Tibial nerve (tissue), 4 donors: ENCODE results near the gene SMARCAL1. TPM values are rescaled to one million over a fixed set of nuclear protein-coding genes. Genes with fewer than 3 reads are reported as not detected.

Source experiments
- DNase-seq, 2 donors: peaks; one replicate each; pipeline ENCODE4 v3.0.0-alpha.2; 2019; ENCODE audit warnings: low spot score in 2 of 2
- H3K27ac ChIP-seq, 4 donors: fragments of 200-600 bp; sonication (generic) in 3 of 4; one replicate each; pipeline ENCODE4 v1.5.1; 2017 to 2019; ENCODE audit warnings: mild to moderate bottlenecking in 1 of 4
- H3K27me3 ChIP-seq, 2 donors: fragments of 200-600 bp; sonication (generic) in 1 of 2; one replicate each; pipeline versions ENCODE4 v1.5.1 to v1.6.0; 2017 to 2019
- H3K36me3 ChIP-seq, 3 donors: fragments of 200-600 bp; sonication (generic); one replicate each; pipeline ENCODE4 v1.5.1; 2018 to 2019
- H3K4me1 ChIP-seq, 4 donors: fragments of 200-600 bp; sonication (generic) in 3 of 4; one replicate each; pipeline ENCODE4 v1.5.1; 2017 to 2019
- H3K4me3 ChIP-seq, 4 donors: fragments of 200-600 bp; sonication (generic) in 3 of 4; one replicate each; pipeline ENCODE4 v1.5.1; 2017 to 2019; ENCODE audit warnings: mild to moderate bottlenecking in 1 of 4, moderate library complexity in 1 of 4
- H3K9me3 ChIP-seq, 4 donors: fragments of 200-600 bp; sonication (generic) in 3 of 4; one replicate each; pipeline ENCODE4 v1.5.1; 2017 to 2019
- EP300 ChIP-seq, 2 donors: sonication (generic); formaldehyde crosslinking; IDR thresholded peaks; one replicate each; pipeline ENCODE4 v1.6.1; 2017; ENCODE audit warnings: antibody characterized with exemption in 2 of 2, mild to moderate bottlenecking in 1 of 2
- POLR2A ChIP-seq, 2 donors: fragments of 450-650 bp; IDR thresholded peaks; one replicate each; pipeline ENCODE4 v1.6.1; 2017; ENCODE audit warnings: antibody characterized with exemption in 2 of 2, mild to moderate bottlenecking in 2 of 2, moderate library complexity in 2 of 2
- WGBS, 2 donors: methylation state at CpG; one replicate each; pipeline ENCODE4 v1.1.5; 2018; 5-methylcytosine and 5-hydroxymethylcytosine counted together
- total RNA-seq, 4 donors: library from RNA; depleted of rRNA; stranded (reverse); fragments of >200 nt; gene quantifications; one replicate each; pipeline ENCODE4 v1.1.0, GENCODE V29; 2016
- TF ChIP-seq, protein P1 (sequence below), 5 experiments: fragments of 200-600 bp in 3 of 5; fragments of 450-650 bp in 2 of 5; sonication (generic) in 3 of 5; IDR thresholded peaks; one replicate each; pipeline ENCODE4 v1.5.1; 2016 to 2019; ENCODE audit warnings: antibody characterized with exemption in 5 of 5, mild to moderate bottlenecking in 3 of 5, moderate library complexity in 2 of 5

The SMARCAL1 gene
- total RNA-seq, 4 donors from 2014 or later = 11.7 to 35.5 (median 27.5) TPM

DNA sequence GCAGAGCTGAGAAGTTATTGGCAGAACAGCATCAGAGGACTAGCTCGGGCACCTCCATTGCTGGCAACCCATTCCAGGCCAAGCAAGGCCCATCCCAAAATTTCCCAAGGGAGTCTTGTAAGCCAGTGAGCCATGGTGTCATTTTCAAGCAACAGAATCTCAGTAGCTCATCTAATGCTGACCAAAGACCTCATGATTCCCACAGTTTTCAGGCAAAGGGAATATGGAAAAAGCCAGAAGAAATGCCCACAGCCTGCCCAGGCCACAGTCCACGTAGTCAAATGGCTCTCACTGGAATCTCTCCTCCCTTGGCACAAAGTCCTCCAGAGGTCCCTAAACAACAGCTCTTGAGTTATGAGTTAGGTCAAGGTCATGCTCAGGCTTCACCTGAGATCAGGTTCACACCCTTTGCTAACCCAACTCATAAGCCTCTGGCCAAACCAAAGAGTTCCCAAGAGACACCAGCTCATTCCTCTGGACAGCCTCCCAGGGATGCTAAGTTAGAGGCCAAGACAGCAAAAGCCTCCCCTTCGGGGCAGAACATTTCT, 2.6 kb downstream of the SMARCAL1 start:
- H3K27me3 ChIP-seq = no peaks in the 10 kb centered on the region
- 81 to 84% methylated on average over 3 of the region's 3 CpGs for WGBS, 2 donors
- no peak for DNase-seq
- H3K9me3 ChIP-seq = no peaks in the 10 kb centered on the region
- peaks cover 0 to 42% (median 0%) of the 10 kb centered on the region in 3 donors for H3K36me3 ChIP-seq
- no peak overlapping the region for H3K4me3 ChIP-seq
- TF ChIP-seq EP300 (IDR thresholded peaks at IDR 0.05) (no peak), POLR2A (IDR thresholded peaks at IDR 0.05) (no peak)
- TF ChIP-seq, protein P1, sequence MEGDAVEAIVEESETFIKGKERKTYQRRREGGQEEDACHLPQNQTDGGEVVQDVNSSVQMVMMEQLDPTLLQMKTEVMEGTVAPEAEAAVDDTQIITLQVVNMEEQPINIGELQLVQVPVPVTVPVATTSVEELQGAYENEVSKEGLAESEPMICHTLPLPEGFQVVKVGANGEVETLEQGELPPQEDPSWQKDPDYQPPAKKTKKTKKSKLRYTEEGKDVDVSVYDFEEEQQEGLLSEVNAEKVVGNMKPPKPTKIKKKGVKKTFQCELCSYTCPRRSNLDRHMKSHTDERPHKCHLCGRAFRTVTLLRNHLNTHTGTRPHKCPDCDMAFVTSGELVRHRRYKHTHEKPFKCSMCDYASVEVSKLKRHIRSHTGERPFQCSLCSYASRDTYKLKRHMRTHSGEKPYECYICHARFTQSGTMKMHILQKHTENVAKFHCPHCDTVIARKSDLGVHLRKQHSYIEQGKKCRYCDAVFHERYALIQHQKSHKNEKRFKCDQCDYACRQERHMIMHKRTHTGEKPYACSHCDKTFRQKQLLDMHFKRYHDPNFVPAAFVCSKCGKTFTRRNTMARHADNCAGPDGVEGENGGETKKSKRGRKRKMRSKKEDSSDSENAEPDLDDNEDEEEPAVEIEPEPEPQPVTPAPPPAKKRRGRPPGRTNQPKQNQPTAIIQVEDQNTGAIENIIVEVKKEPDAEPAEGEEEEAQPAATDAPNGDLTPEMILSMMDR (IDR thresholded peaks at IDR 0.05) = no peak
- no peak overlapping the region for H3K27ac ChIP-seq
- H3K4me1 ChIP-seq = peaks cover 0 to 9% (median 3%) of the 10 kb centered on the region in 4 donors

DNA sequence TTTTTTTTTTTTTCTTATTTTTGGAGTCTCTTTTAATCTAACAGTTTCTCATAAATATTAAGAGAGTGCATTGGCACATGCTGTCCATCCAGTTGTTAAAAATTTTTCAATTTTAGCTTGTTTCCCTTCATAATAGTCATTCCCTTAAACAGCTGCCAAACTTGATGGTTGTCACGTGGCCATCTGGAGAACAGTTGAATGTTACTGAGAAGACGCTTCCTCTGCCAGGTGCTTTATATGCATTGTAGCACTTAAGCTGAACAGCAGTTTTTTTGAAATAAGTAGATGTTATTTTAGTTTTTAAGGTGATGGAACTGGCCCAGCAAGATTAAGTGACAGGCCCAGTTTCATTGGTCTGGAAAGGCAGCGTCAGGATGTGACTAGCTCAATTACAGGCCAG, 3.3 kb downstream of the SMARCAL1 start:
- H3K9me3 ChIP-seq = no peaks in the 10 kb centered on the region
- peaks cover 0 to 48% (median 0%) of the 10 kb centered on the region in 3 donors for H3K36me3 ChIP-seq
- WGBS, 2 donors = 77 to 88% methylated on average over 3 of the region's 3 CpGs

DNA sequence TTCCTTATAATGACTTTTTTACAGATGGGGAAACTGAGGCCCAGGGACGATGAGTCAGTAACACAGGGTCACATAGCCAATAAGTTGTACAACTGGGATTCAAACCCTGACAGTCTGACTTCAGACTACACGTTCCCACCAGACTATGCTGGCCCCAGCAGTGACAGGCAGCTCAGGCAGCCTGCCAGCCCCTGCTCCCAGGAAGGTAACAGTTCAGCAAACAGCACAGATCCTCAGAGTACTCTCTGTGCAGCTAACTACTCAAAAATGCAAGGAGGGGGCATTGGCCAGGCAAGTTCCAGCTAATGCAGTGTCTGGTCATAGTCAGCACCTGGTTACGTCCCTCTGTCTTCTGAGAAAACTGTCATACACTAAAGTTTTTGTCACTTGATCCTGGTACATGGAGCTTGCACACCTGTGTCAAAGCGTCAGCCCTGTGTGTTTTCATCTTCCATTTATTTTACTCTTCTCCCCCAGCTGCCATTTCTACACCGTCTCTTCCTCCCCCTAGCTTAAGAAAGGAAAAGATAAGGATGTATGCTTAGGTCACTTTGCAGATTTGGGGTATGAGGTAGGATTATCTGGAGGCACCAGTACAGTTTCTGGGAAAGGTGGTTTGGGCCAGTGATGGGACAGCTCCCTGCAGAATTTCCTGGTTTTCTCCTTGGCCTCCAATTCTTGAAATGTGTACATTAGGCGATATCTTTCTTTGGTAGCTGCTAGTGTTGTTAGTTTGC, 4.5 kb downstream of the SMARCAL1 start:
- TF ChIP-seq POLR2A (IDR thresholded peaks at IDR 0.05) (no peak), EP300 (IDR thresholded peaks at IDR 0.05) (no peak)
- TF ChIP-seq, protein P1 (IDR thresholded peaks at IDR 0.05) = no peak
- 85 to 94% methylated on average over 6 of the region's 6 CpGs for WGBS, 2 donors
- Histone ChIP-seq H3K9me3 (no peaks in the 10 kb centered on the region), H3K4me3 (no peak overlapping the region), H3K4me1 (peaks cover 0 to 9% (median 3%) of the 10 kb centered on the region in 4 donors), H3K27me3 (no peaks in the 10 kb centered on the region), H3K36me3 (peaks cover 0 to 60% (median 0%) of the 10 kb centered on the region in 3 donors), H3K27ac (no peak overlapping the region)
- DNase-seq = no peak

More for the DNA sequence above, 3.3 kb downstream of the SMARCAL1 start:
- Histone ChIP-seq H3K4me1 (peaks cover 0 to 9% (median 3%) of the 10 kb centered on the region in 4 donors), H3K27ac (no peak overlapping the region), H3K27me3 (no peaks in the 10 kb centered on the region), H3K4me3 (no peak overlapping the region)
- no peak for TF ChIP-seq POLR2A (IDR thresholded peaks at IDR 0.05)
- no peak for TF ChIP-seq EP300 (IDR thresholded peaks at IDR 0.05)
- TF ChIP-seq, protein P1 (IDR thresholded peaks at IDR 0.05) = no peak
- no peak for DNase-seq

DNA sequence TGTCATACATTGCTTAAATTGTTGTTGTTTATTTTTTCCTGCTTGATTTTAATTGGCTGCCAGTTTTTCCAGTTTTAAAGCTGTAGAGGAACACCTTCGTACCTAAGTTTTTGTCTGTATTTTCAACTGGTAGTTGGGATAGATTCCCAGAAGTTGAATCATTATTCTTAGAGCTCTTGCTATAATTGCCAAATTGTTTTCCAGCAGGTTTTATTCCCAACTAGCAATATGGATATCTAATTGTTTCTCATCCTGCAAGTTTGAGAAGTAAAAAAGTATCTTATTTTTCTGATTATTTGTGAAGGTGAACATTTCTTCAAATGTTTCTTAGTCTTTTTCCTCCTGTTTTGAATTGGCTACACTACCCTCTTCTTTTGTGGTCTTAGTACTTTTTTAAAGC, 6.7 kb downstream of the SMARCAL1 start:
- Histone ChIP-seq H3K4me1 (no peaks in the 10 kb centered on the region), H3K4me3 (no peak overlapping the region), H3K27ac (no peak overlapping the region), H3K36me3 (peaks cover 0 to 83% (median 0%) of the 10 kb centered on the region in 3 donors), H3K9me3 (no peaks in the 10 kb centered on the region), H3K27me3 (no peaks in the 10 kb centered on the region)
- no peak for DNase-seq
- 67 to 79% methylated on average over 1 of the region's 1 CpG for WGBS, 2 donors
- TF ChIP-seq EP300 (IDR thresholded peaks at IDR 0.05) = no peak
- TF ChIP-seq, protein P1 (IDR thresholded peaks at IDR 0.05) = no peak
- TF ChIP-seq POLR2A (IDR thresholded peaks at IDR 0.05) = no peak
